Middle frontal gyrus (tissue), 1 donor: ENCODE results near the gene VAMP5.
"Not testable (repeated sequence)": the region's sequence is repeated elsewhere in the genome, so short reads cannot be mapped to it uniquely, and the experiment has no call there.

Experiments used
- DNase-seq: peaks from one replicate; pipeline ENCODE4 v3.0.0-alpha.2; 2015; ENCODE audit warnings: low spot score; ENCODE audit errors: extremely low spot score

Gene VAMP5

GRCh38 chr2:85550486-85550885 is 33.7 kb upstream of the VAMP5 start:
- no peak for DNase-seq

GRCh38 chr2:85551698-85552678 is 32.2 kb upstream of the VAMP5 start:
- peak; percentile 66 for DNase-seq

DNA sequence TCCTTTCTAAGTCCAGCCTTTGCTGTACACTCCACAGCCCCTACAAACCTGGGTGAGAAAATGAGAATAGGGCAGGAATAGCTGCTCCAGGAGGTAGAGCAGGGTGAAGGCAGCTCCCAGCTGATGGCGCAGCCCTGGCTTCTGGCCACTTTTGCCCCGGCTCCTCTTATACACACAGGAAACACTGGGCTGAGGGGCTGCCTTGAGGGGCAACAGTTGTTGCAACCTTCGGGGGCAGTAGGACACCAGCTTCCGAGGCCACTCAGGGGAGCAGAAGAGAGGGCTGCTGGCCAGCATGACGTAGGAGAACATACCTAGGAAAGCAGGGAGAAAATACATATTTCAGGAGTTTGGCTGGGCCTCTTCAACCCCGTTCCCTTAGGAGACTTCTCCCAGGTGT is 31.0 kb upstream of the VAMP5 start:
- no peak for DNase-seq

DNA sequence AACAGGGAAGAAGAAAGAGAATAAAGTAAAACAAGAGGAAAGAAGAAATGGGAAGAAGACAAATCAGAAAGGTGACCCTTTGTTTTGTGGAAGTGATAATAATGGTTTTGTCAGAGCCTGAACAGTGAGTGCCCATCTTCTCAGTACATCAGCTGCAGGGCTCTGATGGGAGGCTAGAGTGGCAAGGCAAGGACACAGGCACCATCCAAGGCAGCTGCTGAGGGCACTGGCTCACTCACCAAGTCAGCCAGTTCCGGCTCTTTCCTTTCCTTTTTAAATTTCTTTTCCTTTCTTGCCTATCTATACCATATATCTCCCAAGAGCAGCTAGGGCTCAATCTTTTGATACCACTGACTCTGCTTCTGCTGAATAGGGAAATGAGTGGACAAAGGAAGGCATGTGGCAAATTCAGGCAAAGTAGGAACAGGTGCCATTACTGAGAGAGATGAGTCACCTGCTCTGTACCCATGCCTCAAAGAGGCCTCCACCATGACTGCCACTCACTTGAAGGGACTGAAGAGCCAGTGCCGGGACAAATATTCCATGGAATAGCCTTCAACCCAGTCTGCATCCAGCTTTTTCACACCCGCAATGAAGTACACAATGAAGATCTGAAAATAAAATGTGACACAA is 29.1 kb upstream of the VAMP5 start:
- DNase-seq = no peak

DNA sequence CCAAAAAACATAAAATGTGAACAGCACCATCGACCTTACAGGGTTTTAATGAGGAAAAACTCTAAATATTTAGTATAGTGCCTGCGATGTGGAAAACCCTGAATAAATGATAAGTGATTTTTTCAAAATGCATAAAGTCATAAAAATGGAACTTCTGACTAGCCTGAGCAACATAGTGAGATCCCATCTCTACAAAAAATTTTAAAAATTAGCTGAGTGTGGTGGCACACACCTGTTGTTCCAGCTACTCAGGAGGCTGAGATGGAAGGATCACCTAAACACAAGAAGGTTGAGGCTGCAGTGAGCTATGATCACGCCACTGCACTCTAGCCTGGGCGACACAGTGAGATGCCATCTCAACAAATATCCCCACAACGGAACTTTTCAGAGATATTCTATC is 27.1 kb upstream of the VAMP5 start:
- no peak for DNase-seq

GRCh38 chr2:85558160-85558559 is 26.1 kb upstream of the VAMP5 start:
- DNase-seq = no peak

DNA sequence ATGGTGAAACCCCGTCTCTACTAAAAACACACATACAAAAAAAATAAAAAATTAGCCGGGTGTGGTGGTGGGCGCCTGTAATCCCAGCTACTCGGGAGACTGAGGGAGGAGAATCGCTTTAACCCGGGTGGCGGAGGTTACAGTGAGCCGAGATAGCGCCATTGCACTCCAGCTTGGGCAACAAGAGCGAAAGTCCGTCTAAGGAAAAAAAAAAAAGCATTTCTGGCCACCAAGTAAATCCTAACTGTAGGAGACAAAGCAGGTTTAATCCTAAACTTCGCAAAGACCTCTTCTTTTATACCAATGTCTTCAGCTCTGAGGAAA is 23.9 kb upstream of the VAMP5 start:
- DNase-seq = not testable (repeated sequence)

- no peak for DNase-seq
Observed at GRCh38 chr2:85560812-85561279, 23.4 kb upstream of the VAMP5 start.

- DNase-seq = peak; percentile 90
Observed at GRCh38 chr2:85561280-85562212, 22.7 kb upstream of the VAMP5 start, which contains the start of gene GGCX. Gene GGCX, minus strand, starts transcription at chr2:85561493. Its CDS starts 65 bp downstream, at chr2:85561428.

- DNase-seq = no peak
Observed at GRCh38 chr2:85564144-85564563, 20.1 kb upstream of the VAMP5 start.

DNA sequence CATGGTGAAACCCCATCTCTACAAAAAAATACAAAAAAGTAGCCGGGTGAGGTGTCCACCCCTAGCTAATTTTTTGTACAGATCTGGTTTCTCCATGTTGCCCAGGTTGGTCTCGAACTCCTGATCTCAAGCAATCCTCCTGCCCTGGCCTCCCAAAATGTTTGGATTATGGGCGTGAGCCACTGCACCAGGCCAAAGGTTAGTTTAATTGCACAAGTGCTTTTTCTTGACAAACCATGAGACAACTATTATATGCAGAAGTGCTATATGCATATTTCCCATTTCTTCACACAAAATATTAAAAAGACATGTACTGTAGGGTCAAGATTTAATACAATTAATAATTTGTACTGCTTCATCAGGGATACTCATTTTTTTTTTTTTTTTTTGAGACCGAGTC is 18.0 kb upstream of the VAMP5 start:
- no peak for DNase-seq

DNA sequence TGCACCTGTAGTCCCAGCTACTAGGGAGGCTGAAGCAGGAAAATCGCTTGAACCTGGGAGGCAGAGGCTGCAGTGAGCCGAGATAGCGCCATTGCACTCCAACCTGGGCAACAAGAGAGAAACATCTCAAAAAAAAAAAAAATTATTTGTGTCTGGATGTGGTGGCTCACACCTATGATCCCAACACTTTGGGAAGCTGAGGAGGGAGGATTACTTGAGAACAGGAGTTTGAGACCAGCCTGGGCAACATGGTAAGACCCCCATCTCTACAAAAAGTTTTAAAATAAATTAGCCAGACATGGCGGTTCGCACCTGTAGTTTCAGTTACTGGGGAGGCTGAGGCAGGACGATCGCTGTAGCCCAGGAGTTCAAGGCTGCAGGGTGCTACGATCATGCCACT is 8.5 kb upstream of the VAMP5 start:
- no peak for DNase-seq

GRCh38 chr2:85577063-85577385 is 7.2 kb upstream of the VAMP5 start:
- no peak for DNase-seq

GRCh38 chr2:85577386-85578242 is 6.6 kb upstream of the VAMP5 start, which contains the start of gene VAMP8:
Gene VAMP8, plus strand, starts transcription at chr2:85577586. Its CDS starts 61 bp downstream, at chr2:85577647.
- no peak for DNase-seq

DNA sequence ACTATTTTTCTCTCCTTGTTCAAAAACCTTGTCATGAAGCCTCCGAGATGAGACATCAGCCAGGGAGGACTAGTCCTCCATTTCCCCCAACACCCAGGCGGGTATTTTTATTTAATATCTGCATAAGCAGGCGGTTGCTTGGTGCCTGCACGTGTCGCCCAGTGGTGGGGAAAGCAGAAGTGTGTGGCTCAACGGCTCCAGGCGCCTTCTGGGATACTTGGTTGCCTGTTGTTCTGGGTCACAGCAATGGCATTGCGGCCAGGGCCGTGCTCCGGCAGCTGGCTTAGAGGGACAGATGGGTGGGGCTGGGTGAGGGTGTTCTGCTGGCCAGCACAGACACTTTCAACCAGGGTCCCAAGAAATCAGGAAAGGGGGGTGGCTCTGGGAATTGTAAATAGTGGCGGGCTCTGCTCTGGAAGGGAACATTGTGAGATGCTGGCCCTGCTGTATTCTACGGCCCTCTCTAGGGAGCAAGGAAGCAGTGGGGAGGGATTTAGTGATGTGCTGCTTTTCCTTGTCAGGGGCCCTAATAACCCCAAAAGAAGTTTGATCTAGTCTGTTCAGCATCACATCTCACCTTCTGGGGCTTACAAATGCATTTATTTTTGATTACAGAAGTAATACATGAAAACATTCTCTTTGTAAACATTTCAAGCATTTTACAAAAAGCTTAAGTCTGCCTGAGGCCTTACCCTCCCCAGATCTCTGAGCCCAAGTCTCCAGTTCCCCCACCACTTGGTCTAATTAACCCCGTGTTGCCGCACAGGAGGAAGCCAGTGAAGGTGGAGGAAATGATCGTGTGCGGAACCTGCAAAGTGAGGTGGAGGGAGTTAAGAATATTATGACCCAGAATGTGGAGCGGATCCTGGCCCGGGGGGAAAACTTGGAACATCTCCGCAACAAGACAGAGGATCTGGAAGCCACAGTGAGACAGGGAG is 5.7 kb upstream of the VAMP5 start:
- DNase-seq = no peak

DNA sequence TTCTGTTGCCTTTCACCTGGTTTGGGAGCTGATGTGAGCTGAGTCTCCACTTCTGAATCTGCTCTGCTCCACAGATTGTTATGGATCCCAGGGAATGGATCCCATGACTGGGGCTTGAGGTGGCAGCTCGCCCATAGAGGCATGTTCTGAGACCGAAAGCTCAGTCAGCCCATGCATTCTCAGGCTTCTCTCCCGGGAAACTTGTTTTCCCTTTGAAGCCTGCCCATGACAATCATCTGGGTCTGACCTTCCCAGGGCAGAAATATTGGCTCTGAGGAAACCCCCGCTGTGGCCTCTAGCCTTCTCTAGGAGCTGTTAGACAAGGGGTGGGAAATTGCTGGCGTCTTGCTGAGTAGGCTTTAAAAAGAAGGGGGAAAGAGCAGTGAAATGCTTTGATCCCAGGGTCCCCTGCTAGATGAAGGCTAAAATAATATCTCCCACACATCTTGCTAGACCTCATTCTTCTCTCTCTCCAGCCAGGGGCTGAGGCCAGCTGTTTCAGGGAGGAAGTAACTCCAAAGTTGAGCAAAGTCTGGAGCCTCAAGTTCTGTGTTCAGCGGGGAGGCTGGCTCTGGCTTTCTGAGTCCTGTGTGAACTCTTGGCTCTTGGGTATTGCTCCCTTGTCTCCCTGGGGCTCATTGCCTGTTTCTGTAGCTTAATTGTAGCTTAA is 4.8 kb upstream of the VAMP5 start:
- DNase-seq = no peak

GRCh38 chr2:85580206-85580605 is 4.0 kb upstream of the VAMP5 start:
- no peak for DNase-seq

DNA sequence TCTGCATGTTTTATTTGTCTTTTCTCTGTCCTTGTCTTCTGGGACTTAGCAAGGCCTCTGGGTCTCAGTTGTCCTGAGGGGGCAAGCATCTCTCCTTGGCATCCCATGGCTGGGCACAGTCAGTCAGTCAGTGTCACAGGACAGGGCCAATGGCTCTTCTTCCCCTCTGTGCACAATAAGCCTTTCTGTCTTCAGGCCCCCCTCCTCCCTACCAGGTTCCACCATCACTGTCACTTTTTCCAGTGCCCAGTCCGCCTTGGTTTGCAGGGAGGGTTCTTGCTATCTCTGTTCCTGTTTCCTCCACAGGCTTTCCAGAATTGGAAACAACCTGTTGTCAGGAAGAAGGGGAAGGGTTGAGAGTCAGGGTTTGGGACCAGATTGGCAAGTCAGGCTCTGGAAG is 1.7 kb upstream of the VAMP5 start:
- no peak for DNase-seq
